EH (cell line): Measurements from ENCODE around the gene GGTA1.
A peak's percentile ranks its signal among the peaks of the same experiment; 100 is the strongest.
"Not testable (repeated sequence)": the region's sequence is repeated elsewhere in the genome, so short reads cannot be mapped to it uniquely, and the experiment has no call there.

Experiments used
- DNase-seq: peaks from one replicate; pipeline ENCODE4 v3.0.0-alpha.2; 2015; ENCODE audit warnings: low read depth

GGTA1 gene

DNA sequence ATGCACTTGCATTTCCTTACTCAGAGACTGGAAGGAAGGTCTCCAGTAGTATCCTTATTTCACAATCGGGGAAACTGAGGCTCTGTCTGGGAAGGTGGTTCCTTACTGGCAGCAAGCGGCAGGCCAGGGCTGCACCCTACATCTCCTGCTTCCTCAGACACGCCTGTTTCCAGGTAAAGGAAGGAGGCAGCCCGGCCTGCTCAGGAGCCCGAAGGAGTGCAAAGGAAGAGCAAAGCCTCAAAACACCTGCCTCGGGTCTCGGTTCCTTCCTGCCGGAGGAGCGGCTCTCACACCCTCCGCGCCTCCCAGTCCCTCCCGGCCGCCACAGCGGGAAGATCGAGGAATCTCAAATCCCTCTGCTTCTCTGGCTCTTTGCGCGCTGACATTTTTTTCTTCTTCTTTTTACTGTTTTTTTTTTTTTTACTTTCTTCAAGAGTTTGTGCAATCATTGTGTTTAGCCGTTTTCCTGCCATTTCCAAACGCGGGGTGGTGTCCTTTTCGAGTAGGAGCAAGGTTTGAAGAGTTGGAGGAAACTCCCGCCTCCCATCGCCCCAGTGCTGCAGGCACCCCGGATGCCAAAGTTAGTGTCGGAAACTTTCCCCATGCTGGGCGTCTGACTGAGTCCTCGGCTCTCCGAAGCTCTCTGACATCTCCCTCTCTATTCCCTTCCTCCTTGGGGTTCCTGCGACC lies 1.0 kb downstream of the GGTA1 start:
- peak; percentile 58 for DNase-seq

DNA sequence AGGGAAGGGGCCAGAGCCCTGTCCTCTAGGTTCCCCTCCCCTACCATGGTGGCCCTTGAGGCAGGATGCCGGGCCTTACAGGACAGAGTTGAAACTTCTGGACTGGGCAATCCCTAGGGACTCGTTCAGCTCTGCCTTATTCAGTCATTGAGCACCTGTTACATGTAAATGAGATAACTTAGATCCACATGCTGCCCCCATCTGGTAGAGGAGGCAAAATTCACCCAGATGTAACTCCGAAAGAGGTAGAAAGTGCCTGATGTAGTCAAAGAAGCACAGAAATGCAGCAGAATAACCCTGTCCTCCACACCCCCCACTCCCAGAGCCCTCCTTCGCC lies 1.5 kb downstream of the GGTA1 start:
- peak; percentile 71 for DNase-seq

DNA sequence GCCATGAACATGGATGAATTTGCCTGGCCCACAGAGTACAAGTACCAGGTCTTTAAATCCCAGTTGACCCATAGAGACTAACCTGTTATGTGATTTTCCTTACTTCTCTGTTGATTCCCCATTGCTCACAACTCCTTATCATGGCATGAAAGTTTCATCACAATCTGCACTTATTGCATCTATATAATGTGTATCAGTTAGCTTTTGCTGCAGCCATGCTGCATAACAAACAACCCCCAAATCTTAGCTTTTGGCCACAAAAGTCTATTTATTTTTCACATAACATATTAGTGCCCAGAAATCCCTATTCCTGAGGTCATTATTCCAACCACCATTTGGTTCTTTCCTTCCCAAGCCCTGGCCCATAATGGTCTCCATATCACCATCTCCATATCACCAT lies 3.7 kb downstream of the GGTA1 start:
- no peak for DNase-seq

DNA sequence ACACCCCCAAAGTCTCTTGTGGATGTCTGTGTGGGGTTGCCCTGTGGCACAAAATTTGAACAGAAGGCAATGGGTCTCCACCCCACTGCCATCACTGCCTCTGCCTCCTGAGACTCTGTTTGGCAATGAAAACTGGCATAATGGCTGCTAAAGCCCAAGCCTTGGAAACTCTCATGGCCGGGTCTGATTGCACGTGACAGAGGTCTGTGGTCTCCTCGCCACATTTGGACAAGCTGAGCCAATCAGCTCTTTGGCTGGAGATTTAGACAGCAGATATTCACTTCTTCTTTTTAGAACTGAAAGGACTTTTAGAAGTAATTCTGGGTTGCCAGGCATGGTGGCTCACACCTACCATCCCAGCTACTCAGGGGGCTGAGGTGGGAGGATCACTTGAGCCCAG lies 5.5 kb downstream of the GGTA1 start:
- no peak for DNase-seq

DNA sequence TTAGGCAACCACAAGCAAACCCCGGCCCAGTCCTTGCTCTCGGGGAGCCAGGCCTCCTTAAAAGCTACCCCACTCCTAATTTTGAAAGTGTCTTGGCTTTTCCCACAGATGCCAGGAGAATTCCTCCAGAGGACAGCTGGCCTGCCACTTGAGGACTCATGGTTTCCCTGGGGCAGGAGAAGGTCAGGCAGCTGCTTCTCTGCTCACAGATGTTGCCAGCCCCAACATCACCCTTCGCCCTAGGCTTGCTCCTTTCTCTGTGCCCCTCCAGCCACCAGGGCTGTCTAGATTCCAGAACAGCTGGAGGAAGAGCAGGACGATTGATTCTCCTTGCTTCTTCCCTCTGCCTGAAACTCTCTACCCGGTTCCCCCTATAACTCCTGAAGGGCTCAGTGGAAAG lies 8.5 kb downstream of the GGTA1 start:
- no peak for DNase-seq

DNA sequence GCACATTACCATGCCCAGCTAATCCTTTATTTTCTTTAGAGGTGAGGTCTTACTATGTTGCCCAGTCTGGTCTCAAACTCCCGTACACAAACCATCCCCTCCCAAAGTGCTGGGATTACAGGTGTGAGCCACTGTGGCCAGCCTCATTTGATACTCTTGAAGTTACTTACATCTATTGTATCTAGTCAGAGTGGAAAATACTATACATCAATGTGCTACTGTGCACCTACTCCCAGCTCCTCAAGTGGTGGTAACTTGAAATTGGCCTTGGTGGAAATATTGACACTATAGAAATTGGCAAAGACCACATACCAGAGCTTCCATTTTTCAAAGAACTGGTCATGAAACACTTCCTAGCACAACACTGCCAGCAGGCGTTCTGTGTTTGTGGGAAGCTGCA lies 10.3 kb downstream of the GGTA1 start:
- no peak for DNase-seq

DNA sequence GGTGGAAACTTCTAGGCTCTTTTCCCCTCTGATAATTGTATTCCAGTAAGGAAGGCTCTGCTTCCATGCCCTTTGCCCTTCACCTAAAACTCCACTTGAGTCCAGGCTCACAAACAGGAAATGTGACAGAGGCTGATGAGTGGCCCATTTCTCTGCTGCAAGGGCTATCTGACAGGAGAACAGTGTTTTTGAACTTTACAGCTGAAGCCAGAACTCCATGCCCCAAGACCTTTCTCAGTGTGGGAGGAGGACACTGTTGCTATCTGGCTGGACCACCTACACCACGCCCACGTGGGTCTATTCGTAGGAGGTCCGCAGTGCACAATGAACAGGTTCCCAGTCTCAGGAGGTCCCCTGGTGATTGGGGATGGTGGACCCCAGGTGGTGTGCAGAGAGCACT lies 13.6 kb downstream of the GGTA1 start:
- no peak for DNase-seq

DNA sequence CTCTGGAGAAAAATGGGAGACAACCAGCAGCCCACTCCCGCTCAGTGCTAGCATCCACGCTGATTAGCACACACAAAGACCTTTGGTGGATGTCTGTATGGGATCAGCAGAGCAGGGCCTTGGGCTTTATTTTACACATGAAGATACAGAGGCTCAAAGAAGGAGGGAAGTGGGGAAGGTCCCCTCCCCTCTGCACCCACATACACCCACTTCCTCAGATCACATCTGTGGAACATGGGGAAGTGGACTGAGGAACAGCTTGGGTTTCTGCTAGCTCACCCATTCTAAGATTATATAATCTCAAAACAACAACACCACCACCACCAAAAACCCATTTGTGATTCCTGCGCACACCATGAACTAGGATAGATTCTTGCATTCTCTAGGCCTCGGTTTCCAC lies 14.0 kb downstream of the GGTA1 start:
- DNase-seq, result no peak

DNA sequence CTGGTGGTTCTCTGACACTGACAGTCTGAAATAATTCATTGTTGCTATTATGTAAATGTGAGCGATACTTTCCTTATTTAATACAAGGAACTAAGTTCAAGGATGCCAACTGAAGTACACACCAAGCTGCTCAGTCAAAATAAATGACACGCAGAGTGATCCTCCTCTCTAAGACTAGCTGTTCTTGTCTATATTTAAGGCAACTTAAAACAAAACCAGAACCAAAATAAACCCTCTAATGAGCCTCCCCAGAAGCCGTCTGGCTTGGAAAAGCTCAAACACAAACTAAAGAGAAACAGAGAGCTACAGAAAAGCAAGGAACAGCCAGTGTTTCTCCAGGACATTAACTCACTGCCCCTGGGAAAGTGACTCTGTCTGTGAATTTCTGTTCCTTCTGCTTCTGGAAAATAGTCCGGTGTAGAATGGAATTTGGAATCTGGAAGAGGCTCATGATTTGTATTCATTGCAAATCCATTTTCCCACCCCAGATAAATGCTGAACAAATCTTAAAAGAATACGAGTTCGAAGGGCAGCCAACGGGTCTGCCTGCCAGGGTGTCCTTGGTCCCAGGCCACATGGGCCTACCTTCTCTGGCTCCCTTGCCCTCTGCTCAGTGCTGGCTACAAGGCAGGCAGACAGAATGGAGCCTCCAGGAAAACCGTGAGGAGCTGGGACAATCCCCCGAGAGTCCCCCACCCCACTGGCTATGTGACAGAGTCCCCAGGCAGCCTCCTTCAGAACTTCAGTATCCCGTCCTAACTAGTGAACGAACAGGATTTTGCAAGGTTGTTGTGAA lies 14.8 kb downstream of the GGTA1 start:
- DNase-seq, result no peak

DNA sequence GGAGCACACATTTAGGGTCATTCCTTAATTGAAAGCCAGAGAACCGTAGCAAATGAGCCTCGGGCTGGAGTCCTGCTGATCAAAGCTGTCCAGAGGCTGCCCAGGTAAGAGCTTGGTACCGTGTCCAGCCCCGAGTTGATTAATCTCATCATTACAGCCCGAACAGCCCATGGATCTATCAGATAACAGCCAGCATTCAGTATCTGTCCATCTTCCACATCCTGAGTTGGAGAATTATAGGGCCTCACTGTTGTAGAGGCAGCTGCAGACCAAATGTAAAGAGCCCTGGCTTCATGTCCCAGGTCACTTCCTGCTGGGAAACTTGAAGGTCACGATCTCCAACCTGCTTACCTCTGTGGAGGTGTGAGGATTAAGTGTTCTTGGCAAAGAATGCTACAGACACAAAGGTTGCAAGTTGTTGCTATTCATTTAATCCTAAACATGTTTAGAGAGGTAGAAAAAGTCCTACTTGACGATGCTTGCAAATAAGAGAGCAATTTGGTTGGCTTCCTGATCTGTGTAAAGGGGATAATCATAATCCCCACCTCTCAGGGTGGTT lies 16.1 kb downstream of the GGTA1 start:
- DNase-seq, result no peak

DNA sequence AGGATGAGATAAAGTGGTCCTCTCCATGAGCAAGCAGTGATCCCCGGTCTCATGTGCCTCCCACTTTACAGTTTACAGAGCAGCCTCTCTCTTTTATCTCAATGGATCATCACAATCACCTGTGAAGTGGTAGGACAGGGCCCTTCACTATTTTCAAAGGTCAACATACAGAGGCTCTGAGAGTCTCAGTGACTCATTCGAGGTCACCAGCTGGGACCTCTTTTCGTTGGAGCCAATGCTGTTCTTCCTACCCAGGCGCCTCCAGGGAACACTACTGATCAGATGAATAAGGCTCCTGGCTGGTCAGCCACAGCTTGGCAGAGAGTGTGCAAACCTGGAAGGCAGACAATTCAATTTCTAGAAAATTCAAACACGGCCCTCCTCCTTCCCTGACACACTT lies 16.6 kb downstream of the GGTA1 start:
- peak; percentile 11 for DNase-seq

DNA sequence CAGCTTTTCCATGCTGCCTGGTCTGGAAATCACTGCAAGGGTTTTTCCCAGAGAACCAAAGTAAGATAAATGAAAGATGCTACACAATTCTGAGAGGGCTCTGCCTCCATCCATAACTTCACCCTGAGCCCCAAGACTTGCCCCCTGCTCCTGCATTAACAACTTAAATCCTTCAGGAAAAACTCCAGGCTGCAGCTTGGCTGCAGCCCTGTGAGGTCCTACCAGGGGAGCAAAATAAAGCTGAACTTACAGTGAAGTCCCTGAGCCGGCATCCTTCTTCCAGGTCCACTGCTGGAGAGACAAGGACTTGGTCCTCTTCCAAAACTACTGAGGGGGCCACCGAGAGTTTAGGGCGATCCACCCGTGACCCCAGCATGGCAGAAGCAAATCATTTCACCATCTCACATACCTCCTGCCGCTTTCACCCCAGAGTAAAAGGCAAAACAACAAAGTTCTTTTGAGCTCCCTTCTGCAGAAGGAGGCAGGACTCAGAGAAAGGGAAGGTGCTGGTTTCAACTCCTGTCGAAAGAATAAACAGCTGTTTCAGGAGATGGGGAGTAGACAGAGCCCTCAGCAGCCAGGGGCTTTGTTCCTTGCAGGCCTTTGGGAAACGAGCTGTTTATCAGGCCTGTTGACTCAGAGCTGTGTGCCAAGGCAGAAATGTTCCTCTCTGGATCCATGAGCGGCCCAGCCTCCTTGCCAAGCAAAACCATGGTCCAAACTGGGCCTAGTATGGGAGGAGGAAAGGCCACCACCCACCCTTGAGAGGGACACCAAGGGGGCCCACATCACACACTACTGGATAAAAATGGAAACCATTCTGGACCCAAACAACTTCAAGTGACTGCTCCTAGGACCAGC lies 20.6 kb downstream of the GGTA1 start:
- DNase-seq, result no peak

DNA sequence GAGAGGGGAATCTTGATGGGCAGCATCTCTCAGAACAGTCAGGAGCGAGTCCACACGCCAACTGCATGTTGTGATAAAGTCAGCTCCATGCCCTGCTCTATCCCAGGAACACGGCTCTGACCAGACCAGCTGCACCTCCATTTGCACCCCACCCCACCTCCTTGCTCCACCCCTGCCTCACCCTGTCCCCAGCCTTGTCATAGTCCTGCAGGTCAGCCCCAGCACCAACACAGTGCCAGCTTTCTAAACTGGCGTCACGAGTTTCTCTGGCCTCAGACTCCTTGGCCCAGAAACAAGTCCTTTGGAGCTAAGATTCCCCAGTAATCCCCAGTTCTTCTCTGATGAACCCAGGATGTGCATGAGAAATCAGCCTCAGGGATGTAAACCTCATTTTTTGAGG lies 23.5 kb downstream of the GGTA1 start:
- no peak for DNase-seq

DNA sequence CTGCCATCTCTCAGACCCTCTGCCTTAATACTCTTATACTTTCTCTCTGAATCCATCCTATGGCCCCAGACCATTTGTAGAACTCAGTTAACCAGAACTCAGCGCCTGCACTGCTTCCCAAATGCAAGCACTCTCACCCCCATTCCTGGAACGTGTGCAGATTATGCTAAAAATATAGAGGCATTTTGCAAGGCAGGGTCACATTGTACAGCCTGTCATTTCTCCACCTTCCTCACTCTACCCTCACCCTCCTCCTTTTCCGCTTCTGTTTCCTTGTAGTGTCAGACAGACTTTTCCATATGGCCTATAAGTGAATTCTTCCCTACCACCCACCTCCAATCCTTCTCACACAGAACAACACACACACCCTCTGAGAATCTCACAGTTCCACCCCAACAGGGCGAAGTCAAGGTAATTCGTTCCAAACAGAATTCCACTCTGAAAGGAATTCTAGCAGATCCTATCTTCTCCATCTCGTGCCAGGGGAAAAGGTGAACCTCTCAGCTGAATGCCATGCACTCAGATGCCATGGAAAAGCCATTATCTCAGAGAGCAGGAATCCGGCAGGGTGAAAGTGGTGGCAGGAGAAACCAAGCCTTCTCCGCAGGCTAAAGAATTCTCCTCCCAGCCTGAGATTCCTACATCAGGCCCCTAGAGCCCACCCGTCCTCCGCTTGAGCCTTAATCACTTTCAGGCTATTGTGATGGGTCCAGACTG lies 25.3 kb downstream of the GGTA1 start:
- DNase-seq, result no peak

DNA sequence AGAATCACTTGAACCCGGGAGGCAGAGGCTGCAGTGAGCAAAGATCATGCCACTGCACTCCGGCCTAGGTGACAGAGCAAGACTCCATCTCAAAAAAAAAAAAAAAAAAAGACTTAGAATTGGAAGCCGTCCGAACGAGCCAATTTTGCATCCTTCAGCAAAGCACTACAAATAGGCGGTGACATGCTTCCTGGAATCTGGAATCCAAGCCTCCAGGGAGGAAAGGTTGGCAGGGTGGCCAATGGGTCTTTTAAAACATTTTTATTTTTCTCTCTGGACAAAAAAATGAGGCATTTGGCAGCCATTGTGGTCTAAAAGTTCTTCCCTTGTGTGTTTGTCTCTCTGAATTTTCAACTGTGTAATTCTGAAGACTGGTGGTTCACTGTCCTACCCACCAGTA lies 26.4 kb downstream of the GGTA1 start:
- no peak for DNase-seq

DNA sequence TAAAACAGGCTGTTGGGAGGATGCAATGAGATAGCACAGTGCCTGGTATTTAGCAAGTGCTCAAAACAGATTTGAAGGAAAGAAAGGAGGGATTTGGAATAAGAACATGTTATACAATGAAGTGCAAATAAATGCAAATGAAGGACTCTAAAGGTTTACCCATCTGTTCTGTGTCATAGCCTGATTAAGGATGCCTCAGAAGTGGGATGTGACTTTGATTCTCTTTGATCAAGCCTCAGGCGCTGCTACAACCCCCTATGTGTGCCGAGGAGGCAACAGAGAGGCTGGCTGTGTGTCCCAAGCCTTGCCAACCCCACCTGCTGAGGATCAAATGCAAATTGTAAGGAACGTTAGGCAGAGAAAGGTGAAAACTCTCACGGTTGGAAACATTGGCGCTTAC lies 27.2 kb downstream of the GGTA1 start:
- no peak for DNase-seq

DNA sequence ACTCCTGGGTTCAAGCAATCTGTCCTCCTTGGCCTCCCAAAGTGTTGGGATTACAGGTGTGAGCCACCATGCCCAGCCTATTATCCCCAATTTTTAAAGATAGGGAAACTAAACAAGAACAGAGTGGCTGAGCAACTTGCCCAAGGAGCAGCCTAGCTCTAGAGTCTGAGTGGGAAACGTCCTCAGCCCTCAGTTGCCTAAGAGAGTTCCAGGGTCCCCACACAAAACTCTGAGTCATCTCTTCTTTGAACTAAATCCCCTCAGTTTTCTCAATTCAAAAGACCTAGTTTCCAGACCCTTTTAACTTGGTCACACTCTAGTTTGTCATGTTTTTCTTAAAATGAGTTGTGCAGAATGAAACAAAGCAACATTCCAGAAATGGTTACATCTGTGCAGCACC lies 33.5 kb downstream of the GGTA1 start:
- no peak for DNase-seq

DNA sequence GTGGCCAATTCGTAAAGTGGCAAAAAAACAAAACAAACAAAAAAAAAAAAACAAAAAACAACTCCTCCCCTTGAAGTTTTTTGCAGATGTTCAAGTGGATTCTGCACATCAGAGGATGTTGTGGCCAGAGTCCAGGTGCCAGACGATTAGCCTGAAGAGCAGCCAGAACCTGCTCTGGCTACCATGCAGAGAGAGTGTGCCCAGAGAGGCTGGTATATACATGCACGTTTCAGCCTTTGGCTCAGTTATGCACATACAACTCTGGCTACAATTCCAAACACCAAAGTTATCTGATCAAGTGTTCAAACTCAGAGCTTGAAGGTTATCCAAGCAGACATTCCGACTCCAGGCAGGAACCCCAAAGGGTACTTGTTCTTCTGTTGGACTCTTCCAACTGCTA lies 34.7 kb downstream of the GGTA1 start:
- no peak for DNase-seq

DNA sequence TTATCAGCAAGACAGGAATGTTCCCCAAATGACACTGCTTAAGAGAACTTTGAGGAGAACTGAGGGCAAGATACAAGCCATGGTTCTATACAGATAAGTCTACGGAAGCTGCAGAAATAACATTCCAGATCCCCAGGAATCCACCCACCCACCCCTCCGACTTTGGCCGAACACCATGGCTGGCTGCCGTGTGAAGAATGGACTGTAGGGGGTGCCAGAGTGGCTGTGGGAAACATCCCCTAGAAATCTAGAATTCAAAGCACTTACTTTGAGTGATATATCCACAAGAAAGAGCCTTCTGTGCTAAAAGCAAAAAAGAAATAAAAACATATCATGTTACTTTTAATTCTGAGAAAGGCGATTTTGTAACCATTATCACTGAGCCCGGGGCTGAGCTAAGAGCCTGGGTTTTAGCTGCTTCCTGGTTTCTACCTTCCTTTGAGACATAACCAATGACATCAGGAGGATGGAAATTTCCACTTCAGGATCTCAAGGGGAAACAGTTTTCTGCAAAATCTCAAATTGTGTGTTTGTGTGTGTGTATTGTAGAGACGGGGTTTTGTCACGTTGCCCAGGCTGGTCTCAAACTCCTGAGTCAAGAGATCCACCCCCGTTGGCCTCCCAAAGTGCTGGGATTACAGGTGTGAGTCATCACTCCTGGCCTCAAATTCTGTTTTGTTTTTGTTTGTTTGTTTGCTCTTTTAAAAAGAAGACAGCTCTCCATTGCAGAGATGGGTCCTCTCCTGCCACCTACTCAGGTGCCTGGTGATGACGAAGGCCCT lies 36.4 kb downstream of the GGTA1 start:
- DNase-seq, result peak; percentile 16

DNA sequence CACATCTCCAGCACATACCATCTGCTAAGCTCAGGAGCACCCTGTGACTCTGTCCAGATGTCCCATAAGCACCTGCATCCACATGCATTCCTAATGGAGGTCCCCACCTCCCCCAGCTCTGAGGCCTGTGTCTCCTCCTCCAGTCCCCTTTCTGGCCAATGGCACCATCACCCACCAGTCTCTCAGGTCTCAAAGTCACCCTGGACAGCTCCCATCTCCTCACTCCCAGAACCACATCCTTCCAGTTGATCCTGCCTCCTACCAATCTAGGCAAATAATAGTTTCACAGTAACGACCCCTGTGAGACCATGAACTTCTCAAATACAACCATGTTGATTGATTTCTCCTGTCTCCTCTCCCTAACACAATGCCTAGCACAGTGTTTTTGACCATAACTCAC lies 40.1 kb downstream of the GGTA1 start:
- peak; percentile 11 for DNase-seq

DNA sequence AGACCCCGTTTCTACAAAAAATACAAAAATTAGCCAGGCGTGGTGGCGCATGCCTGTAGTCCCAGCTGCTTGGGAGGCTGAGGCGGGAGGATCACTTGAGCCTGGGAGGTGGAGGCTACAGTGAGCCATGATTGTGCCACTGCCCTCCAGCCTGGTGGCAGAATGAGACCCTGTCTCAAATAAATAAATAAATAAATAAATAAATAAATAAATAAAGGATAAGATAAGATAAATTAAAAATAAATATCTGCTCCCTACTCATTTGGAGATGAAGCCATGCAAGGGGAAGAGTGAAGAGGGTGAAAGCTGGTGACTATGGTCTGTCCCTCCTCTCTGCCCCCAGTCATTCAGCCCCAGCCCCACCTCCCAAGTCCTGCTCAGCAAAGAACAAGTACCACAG lies 41.2 kb downstream of the GGTA1 start:
- DNase-seq, result not testable (repeated sequence)
